ENCODE data around the gene BNIPL.

BNIPL gene

GRCh38 chr1:151010346-151010726 is 26.1 kb upstream of the BNIPL start:
- DNase-seq: no peak

- DNase-seq: no peak
Measured at GRCh38 chr1:151011154-151011850, 25.1 kb upstream of the BNIPL start.

- no peak for DNase-seq
Measured at GRCh38 chr1:151012684-151013471, 23.5 kb upstream of the BNIPL start.

GRCh38 chr1:151013518-151013917 is 22.9 kb upstream of the BNIPL start:
- no peak for DNase-seq

GRCh38 chr1:151024540-151025146 is 11.7 kb upstream of the BNIPL start:
- DNase-seq: no peak

- DNase-seq: no peak
Measured at GRCh38 chr1:151026460-151026859, 9.9 kb upstream of the BNIPL start.

- DNase-seq: no peak
Measured at GRCh38 chr1:151032164-151032563, 4.2 kb upstream of the BNIPL start.

GRCh38 chr1:151035167-151035566 is 1.2 kb upstream of the BNIPL start:
- DNase-seq: no peak

GRCh38 chr1:151037032-151037431 is 646 bp downstream of the BNIPL start:
- DNase-seq: no peak

- DNase-seq: no peak
Measured at GRCh38 chr1:151039521-151039920, 3.1 kb downstream of the BNIPL start.

GRCh38 chr1:151043163-151043562 is 6.8 kb downstream of the BNIPL start:
- DNase-seq: no peak

- peak; percentile 43 for DNase-seq
Measured at GRCh38 chr1:151047591-151047924, 11.2 kb downstream of the BNIPL start, which contains the start of gene C1orf56. Gene C1orf56 (plus strand): TSS chr1:151047751. CDS start chr1:151047848, 97 bp downstream.

- DNase-seq: peak; percentile 20
Measured at GRCh38 chr1:151047925-151048644, 11.7 kb downstream of the BNIPL start.

GRCh38 chr1:151048645-151049032 is 12.3 kb downstream of the BNIPL start:
- no peak for DNase-seq

GRCh38 chr1:151049458-151049857 is 13.1 kb downstream of the BNIPL start:
- no peak for DNase-seq

GRCh38 chr1:151050051-151050688 is 13.8 kb downstream of the BNIPL start:
- DNase-seq: no peak

- no peak for DNase-seq
Measured at GRCh38 chr1:151051356-151052009, 15.1 kb downstream of the BNIPL start.

- no peak for DNase-seq
Measured at GRCh38 chr1:151054971-151055547, 18.7 kb downstream of the BNIPL start.

- DNase-seq: no peak
Measured at GRCh38 chr1:151055581-151055980, 19.2 kb downstream of the BNIPL start.

GRCh38 chr1:151056149-151056548 is 19.8 kb downstream of the BNIPL start:
- no peak for DNase-seq

- no peak for DNase-seq
Measured at GRCh38 chr1:151058692-151059091, 22.3 kb downstream of the BNIPL start.
